GM21390 (cell line): ENCODE results near the gene TENT4A.

ENCODE experiments used
- ATAC-seq: cut with Tn5 transposase; IDR thresholded peaks from one replicate; pipeline ENCODE4 v1.9.1; 2021; ENCODE audit not compliant: unreplicated experiment

The TENT4A gene

DNA sequence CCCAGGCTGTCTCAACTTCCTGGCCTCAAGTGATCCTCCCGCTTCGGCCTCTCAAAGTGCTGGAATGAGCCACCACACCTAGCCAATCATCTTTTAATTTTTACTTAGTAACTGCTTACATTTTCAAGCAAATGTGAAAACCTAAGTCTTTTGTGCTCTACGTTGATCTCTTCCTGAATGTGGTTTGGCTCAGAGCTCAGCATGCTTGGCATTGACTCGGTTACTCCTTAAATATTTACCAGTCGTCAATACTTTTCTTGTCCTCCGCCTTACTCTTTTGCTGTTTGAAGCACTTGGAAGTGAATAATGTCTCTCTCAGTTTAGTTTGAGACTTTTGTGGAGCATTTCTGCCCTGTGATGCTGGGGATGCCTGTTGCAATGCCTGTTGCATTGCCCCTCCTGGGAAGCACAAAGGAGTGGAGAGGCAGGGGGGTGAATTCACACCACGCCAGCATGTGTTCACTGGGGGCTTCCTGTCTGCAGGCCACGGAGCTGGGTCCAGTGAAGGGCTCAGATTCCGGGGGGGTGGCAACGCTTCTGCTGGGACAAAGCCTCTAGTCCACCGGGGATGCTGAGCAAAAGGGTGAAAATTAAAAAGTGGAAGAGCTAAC lies 13.1 kb upstream of the TENT4A start:
- ATAC-seq = no peak

DNA sequence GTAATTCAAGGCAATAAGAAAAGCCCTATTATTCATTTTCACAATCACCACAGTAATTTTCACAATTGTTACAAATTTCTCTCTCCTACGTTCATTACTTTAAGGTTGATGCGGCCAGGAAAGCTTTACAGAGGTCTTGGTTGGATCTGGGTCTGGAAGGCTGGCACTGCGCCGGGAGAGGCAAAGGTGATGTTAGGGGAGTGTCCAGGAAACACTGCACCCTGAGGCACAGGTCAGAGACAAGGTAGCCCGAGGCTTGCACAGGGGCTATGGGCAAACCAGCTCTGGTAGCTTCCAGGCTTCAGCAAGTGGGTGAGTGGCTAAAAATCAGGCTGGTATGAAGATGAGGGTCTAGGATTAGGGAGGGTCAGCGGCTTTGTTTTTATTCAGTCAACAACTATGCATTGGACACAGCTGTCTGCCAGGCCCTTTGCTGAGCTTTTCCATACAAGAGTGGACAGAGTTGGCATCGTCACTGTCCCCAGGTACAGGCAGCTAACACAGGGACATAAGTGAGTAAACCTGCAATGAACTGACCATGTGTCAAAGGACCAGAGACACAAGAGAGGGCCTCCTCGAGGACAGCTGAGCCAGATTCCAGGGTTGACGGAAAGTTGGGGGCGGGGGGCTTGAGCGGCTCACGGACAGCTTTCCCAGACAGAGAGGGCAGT lies 12.4 kb upstream of the TENT4A start:
- no peak for ATAC-seq

DNA sequence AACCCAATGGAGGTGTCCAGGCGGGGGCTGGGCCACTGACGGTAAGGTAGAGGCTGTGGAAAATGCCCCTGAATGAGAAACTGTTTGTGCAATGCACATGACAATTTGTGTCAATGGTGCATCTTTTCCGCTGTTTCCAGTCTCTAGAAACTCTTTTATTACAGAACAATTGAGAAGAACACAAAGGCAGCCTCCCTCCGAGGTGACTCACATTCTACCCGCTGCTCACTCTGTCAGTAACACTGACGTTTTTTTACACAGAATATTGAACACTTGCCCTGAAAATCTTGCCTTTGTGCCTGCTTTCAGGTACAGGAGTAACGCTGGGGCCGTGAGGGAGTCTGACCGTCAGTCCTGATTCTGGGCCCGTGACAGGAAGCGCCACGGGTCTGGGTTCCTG lies 11.7 kb upstream of the TENT4A start:
- no peak for ATAC-seq

DNA sequence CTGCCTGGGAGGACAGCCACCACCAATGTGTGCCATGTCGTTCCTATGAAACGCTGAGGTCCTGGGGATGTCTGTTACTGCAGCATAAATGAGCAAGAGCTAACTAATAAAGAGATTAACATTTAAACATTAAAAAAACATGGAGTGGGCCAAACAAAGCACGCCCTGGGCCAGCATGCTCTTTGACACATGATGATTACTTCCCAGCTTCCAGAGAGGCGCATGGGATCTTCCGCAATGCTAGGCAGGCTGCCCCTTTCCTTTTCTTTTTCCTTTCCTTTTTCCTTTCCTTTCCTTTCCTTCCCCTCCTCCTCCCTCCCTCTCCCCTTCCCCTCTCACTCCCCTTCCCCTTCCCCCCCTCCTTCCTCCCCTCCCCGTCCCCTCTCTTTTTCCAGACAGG lies 10.6 kb upstream of the TENT4A start:
- ATAC-seq = no peak

DNA sequence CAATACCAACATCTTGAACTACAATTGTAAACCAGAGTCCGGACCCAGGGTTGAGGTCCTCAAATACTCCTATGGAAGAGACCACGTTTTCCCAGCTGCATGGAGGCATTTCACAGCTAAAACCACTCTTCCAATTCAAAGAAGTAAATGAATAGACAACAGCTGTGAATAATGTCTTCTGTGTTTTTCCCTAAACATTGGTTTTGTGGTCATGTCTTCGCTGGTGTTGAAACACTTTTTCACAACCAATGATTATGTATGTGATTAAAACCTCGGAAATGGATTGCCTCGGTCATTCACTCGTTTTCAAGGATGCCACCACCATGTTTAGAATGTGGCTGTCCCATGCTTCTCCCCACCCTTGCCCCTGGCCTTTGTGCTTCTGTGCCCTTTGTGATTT lies 9.4 kb upstream of the TENT4A start:
- ATAC-seq = no peak

DNA sequence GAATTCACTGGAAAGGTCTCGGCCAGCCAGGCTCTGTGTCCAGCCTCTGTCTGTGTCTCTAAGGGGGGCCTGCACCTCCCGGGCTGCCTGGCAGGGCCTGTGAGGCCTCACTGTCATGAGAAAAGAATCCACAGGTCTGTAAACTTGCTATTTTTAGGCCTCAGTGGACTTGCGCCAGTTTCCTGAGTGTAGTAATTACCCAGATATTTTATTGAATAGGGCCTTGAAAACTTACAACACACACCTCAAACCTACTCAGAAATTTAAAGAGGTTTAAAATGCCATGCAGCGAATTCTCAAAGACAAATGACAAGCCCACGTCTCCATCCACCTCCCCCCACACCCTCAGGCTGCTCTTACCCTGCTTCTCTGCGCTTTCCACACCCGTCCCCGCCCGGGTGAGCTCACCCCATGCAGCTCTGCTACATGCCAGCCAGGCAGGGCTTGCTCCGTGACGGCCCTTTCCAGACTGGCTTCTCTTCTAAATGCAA lies 8.8 kb upstream of the TENT4A start:
- no peak for ATAC-seq

DNA sequence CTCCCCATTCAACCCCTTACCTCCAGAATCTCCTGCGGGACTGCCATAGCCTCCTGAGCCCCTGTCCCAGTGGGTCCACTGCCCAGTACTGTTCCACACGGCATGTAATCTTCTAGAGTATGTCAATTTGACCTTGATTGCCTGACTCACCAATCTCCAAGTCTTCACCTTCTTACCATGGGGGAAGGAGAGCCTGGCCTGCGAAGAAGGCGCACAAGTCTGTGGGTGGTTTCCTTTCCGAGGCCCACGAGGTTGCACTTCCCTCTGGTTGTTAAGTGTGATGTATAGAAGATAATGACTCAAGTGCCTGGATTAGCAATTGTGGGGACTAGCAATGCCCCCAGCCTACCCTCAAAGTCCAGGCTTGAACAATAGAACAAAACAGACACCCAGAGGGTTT lies 8.1 kb upstream of the TENT4A start:
- ATAC-seq = peak; percentile 70

DNA sequence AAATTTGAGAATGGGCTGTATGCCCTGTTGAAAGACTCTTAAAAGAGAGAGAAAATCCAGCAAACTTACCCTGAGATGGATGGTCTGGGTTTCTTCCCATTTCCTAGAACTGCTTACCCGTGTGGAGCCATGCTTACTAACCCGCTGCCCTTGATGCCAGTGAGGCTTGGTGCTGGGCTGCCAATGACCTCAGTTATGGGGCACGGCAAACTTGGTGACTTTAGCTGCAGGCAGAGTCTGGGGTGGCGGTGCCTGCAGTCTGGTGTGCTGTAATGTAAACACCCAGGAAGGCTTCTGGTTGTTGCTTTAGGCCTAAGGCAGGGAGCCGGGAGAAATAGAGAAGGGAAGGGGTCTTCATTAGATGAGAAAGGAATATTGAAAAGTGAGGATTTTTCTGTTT lies 7.3 kb upstream of the TENT4A start:
- no peak for ATAC-seq

DNA sequence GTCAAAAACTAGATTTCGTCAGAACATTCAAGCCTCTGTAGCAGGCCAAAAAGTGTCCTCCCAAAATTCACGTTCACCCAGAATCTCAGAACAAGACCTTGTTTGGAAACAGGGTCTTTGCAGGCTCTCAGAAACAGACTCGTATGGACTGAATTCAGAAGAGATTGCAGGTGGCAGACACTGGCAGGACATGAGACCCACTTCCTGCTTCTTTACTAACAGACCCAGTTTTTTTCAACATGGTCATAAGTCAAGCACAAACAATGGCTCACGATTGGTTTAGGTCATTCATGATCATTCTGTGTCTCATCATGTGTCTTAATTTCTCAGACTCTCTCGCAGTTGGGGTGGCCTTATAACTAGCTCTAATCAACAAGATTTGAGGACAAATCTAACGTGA lies 5.4 kb upstream of the TENT4A start:
- ATAC-seq = no peak

DNA sequence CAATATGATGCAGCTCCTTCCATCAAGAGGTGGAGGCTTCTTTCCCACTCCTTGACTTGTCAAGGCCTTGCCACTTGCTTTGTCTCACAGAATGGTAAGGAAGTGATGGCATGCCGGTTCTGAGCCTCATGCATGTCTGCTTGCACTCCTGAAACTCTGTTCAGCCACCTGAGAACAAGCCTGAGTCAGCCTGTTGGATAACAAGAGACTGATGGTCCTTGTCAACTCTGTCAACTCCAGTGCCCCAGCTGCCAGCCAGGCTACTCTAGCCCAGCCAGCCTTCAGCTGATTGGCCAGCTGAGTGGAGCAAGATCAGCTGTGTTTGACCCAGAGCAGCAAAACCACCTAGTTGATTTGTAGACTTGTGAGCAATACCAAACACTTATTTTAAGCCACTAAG lies 4.4 kb upstream of the TENT4A start:
- no peak for ATAC-seq

DNA sequence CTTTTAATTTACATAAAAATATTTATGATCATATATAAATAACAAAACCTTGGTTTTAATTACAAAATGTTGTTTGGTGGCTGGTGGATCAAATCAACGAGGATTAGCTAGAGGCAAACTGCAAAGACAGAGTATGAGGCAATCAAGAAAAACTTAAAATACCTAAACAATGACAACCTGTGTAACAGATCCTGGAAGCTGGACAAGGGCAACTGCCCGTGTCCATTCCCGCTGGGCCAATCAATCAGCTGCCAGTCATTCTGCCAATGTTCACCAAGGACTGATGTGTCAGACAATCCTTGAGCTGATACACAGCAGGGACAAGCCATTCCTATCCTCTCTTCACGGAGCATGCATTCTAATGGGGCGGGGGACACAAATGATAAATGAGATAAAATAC lies 3.2 kb upstream of the TENT4A start:
- no peak for ATAC-seq

DNA sequence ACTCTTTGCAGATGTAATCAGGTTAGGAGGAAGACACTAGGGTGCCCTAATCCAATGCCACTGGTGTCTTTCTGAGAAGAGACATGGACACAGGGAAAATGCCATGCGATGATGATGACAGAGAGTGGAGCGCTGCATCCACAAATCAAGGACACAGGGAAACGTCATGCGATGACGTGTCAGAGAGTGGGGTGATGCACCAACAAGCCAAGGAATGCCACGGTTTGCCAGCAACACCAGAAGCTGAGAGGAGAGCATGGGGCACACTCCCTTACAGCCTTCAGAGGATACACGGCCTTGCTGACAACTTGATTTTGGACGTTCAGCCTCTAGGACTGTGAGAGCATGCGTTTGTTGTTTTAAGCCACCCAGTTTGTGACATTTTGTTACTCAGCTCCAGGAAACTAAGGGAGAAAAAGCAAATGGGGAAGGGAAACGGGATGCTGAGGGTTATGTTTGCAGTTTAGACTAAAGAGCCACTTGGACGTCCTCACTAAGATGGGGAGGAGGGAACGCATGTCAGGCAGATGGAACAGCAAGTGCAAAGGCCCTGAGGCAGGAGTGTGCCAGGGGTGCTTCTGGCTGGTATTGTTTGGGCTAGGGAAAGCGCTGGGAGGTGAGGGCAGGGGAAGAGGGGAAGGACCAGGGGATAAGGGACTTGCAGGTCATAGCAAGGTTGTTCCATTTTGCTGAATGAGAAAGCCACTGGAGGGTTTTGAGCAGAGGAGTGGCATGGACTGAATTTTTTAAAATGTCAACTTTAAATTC lies 2.5 kb upstream of the TENT4A start:
- ATAC-seq = no peak

DNA sequence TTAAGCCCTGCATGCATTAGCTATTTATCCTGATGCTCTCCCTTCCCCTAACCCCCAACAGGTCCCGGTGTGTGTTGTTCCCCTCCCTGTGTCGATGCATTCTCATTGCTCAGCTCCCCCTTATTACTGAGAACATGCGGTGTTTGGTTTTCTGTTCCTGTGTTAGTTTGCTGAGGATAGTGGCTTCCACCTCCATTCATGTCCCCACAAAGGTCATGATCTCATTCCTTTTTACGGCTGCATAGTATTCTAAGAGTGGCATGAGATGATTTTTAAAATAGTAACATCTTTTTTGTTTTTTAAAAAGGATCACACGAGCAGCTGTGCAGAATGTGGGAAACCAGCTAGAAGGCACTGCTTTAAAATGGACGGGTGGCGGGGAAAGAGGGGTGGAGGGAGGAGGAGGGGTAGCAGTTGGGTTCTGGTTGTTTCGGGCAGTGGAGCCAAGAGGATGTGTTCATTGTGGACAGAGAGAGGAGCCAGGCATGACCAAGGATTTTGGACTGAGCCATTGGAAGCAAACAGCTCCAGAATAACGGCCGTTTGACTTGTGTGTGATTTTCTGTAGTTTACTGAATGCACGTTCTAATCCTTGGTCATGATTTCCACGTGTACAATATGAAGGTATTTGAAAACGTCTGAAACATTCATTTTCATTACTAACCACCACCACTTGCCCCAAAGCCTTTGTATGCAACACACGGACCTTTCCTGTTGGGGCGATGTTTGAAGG lies 1.7 kb upstream of the TENT4A start:
- no peak for ATAC-seq

DNA sequence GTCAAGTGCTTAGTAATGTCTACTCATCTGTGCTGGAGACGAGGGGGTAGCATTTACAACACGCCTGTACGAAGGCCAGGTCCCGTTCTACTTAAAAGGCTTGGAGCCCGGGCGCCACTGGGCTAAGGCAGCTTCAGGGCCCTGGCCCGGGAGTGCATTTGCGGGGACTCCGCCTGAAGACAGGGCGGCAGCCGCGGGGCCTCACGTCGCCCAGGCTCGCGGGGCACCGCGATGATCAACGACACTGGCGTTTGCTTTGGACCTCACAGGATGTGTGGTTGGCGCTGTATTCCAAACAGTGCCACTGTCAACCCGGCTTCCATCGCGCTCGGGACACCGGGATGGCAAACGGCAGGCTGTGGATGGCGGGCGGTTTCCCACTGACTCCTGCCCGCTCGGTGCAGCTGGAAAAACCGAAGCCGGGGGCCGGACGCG lies 1.1 kb upstream of the TENT4A start:
- peak; percentile 23 for ATAC-seq

DNA sequence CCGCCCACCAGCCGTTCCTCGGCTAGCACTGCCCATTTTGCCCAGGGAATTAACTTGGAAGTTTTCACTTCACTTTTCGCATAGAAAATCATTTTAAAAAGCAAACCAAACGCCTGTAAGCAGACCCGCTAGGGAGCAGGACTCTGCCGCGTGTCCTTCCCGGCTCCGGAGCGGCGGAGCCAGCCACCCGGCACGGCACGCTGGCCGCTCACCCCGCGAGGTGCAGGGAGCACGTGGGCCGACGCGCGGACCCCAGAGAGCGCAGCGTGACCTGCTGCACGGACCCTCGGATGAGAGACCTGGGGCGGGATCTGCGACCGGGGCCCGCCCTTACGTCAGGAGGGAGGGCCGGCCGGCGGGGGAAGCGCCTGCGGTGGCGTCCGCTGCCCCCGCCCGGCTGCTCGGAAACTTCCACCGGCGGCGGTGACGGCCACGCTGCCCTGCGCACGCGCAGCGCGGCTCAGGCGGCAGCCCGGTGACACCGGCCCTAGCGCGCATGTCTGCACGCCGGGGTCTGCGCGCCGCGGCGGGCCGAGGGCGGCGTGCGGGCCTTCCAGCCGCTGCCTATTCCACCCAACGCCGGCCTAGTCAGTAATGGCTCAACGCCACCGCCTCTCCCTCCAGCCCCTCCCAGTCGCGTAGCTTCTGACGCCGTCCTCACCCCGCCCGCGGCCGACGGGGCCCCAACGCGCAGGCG lies 507 bp upstream of the TENT4A start:
- peak; percentile 57 for ATAC-seq

DNA sequence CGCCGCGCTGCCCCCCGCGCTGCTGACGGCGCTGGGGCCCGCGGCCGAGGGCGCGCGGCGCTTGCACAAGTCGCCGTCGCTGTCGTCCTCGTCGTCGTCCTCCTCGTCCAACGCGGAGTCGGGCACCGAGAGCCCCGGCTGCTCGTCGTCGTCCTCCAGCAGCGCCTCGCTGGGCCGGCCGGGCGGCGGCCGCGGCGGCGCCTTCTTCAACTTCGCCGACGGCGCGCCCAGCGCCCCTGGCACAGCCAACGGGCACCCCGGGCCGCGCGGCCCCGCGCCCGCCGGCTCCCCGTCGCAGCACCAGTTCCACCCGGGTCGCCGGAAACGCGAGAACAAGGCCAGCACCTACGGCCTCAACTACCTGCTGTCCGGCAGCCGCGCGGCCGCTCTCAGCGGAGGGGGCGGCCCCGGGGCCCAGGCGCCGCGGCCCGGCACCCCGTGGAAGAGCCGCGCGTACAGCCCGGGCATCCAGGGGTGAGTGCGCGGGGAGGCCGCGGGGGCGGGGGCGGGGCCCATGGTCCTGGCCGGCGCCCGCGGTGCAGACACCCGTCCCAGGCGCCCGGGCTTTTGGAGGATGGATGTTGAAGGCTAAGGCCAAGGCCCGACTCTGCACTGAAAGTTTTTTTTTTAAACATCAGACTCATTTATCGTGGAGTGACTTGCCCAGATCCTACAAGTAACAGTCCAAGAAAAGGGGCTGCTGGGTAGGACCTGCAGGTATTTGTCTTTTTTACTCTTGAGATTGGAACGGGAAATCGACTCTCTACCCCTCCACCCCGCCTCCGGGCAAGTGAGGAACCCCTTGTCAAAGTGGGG lies 1.2 kb downstream of the TENT4A start:
- no peak for ATAC-seq

DNA sequence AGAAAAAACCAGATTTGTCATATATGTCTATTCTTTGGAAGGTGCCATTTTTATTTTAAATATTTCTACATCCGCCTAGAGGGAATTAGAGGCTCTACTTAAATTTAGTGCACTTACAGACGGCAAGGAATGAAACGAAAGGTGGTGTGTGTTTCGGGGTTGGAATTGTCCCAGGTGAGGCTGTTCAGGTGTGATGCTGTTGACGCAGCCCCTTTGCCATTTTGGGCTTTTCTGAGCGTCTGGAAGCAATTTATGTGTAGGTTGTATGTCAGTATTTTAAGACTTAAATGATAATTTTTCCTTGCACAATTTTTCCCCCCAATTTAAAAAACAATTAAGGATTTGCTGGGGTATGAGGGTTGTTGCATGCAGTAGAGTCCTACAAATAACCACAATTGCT lies 2.0 kb downstream of the TENT4A start:
- no peak for ATAC-seq

DNA sequence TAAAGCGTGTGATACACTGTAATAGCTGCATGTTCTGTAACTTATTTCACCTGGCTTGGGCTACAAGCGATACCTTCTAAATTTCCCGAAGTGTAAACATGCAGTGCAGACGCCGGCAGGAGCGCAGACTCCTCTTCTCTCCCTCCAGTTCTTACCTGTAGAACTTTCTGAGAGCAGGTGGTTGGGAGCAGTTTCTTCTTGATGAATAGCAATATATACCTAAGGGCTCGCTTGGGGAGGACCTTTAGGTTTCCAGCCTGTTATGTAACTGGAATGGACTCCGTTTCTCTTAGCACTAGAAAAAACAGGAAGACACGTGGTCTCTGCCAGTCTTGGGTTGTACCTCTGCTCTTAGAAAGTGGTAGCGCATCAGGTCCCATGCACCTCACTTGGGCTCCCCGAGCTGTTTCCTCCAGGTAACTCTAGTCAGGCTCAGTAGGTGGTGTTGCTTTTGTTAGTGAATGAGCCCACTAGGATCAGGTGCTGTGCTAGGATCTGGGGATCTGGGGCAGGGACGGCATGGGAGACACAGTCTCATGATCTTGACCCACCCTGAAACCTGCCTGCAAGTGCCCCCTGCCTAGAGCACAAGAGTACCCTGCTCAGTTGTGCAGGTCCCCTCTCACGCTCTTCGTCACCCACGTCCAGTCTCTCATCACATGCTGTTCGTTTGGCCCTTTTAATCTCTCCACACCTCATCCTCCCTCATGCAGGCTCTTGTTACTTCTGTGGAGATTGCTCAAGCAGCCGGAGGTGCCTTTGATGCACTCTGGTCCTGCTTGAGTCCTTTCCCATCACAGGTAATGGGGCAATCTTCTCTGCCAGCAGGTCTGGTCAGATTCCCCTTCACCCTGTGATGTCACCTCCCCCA lies 2.8 kb downstream of the TENT4A start:
- ATAC-seq = no peak

DNA sequence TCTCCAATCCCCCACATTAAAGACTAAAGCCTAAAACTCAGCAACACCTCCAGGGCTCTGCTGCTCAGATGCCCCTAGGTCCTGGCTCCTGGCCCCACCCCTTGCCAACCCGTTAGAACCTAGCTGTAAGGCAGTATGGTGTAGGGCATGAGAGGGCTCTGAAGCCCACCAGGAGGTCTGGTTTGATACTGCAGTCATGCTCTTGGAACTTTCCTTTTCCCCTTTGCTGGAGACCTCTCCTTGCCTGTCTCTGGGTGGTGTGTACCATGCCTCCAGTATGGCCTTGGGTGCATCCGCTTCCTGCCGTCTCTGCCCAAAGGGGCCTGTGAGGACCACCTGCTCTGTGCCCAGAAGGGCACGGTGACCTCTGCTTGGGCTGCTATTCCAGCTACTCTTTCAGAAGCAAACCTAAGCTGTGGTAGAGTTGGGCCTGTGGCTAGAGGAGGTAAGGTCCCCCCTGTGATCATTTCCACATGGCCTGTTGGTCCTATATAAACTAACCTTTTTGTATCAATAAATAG lies 3.5 kb downstream of the TENT4A start:
- ATAC-seq = no peak
